ENCODE measurements around the gene SURF1. TPM values are rescaled to one million over a fixed set of nuclear protein-coding genes. Genes with fewer than 3 reads are reported as not detected.

The SURF1 gene
- total and polyA plus RNA-seq, 9 of the 15 experiments (the other 6 are each of a cell fraction or from before 2014, with no cell fraction given), result 16.1 to 31.3 (median 20.9) TPM

- WGBS (ENCODE audit: insufficient coverage, low coverage, missing lambda C conversion rate), result 60% methylated on average over 14 of the region's 14 CpGs
- FAIRE-seq, result no peak
- intact Hi-C loops (cut with micrococcal nuclease), result loop anchor here (10.0 kb wide), 1 partner anchor 48 kb away; the partner anchor contains the start of gene ABO
- in situ Hi-C loops (cut with MboI), result no loop called here
- DNase-seq (ENCODE audit: extremely low read depth in 1 of 4, low spot score in 3 of 4), result no peak
- Histone ChIP-seq H3K4me3 (no peak overlapping the region), H3K9me3 (replicated peaks; ENCODE audit: control insufficient read depth, insufficient read depth, low read depth, low read length) (peaks cover 3% of the 10 kb centered on the region), H3K9me1 (ENCODE audit: control insufficient read depth, insufficient read depth, low read length) (no peaks in the 10 kb centered on the region), H3K27ac (ENCODE audit: extremely low read depth, low read depth, low read length) (no peak overlapping the region), H2AFZ (ENCODE audit: low read depth, low read length) (no peak overlapping the region), H3K36me3 (ENCODE audit: control insufficient read depth, insufficient read depth, low read length) (no peaks in the 10 kb centered on the region), H3K4me1 (replicated peaks in 1 of 2; ENCODE audit: control insufficient read depth in 2 of 2, insufficient read depth in 2 of 2, low read length in 2 of 2) (peaks cover 0 to 9% of the 10 kb centered on the region in 2 experiments; a peak in 2 of 5 replicates), H3K9ac (ENCODE audit: insufficient read depth in 1 of 2, low read depth in 2 of 2, low read length in 2 of 2) (0 out of 4 replicates have a peak overlapping the region, but pooled peaks of 1 of the 2 experiments have one; percentile 14), H3K79me2 (ENCODE audit: control insufficient read depth, insufficient read depth, low read length) (no peaks in the 10 kb centered on the region), H4K20me1 (replicated peaks; ENCODE audit: control insufficient read depth, insufficient read depth, low read length) (no peaks in the 10 kb centered on the region), H3K4me2 (ENCODE audit: insufficient read depth, low read length) (no peak overlapping the region), H3K27me3 (ENCODE audit: control insufficient read depth in 2 of 2, insufficient read depth in 2 of 2, low read length in 2 of 2) (peaks cover 0 to 8% of the 10 kb centered on the region in 2 experiments; a peak in 1 of 5 replicates)
- ATAC-seq, result no peak
- no TSS peak for BruUV-seq (replicated peaks)
- POLR2A ChIA-PET, result interaction anchor here (0.7 to 0.9 kb wide), 2 partner anchors 8 to 12 kb away, joined by 3 to 4 read pairs; no protein-coding TSS in a partner anchor
- TF ChIP-seq ZBTB40 (IDR thresholded peaks at IDR 0.05) (no peak), ZBTB40 (CRISPR knock-in tag; IDR thresholded peaks at IDR 0.05) (no peak), DNMT1 (IDR thresholded peaks at IDR 0.05) (no peak), DPF2 (IDR thresholded peaks at IDR 0.05) (no peak), ZNF253 (CRISPR knock-in tag; conservative IDR thresholded peaks at IDR 0.05) (no peak), NFRKB (IDR thresholded peaks at IDR 0.05; ENCODE audit: low read depth) (no peak), RBM15 (IDR thresholded peaks at IDR 0.05; ENCODE audit: insufficient read depth, low read length) (no peak), MYNN (IDR thresholded peaks at IDR 0.05) (no peak), MYNN (CRISPR knock-in tag; IDR thresholded peaks at IDR 0.05) (no peak)
- TF ChIP-seq, protein P1, sequence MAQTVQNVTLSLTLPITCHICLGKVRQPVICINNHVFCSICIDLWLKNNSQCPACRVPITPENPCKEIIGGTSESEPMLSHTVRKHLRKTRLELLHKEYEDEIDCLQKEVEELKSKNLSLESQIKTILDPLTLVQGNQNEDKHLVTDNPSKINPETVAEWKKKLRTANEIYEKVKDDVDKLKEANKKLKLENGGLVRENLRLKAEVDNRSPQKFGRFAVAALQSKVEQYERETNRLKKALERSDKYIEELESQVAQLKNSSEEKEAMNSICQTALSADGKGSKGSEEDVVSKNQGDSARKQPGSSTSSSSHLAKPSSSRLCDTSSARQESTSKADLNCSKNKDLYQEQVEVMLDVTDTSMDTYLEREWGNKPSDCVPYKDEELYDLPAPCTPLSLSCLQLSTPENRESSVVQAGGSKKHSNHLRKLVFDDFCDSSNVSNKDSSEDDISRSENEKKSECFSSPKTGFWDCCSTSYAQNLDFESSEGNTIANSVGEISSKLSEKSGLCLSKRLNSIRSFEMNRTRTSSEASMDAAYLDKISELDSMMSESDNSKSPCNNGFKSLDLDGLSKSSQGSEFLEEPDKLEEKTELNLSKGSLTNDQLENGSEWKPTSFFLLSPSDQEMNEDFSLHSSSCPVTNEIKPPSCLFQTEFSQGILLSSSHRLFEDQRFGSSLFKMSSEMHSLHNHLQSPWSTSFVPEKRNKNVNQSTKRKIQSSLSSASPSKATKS (CRISPR knock-in tag; IDR thresholded peaks at IDR 0.05), result no peak
- TF ChIP-seq, protein P2, sequence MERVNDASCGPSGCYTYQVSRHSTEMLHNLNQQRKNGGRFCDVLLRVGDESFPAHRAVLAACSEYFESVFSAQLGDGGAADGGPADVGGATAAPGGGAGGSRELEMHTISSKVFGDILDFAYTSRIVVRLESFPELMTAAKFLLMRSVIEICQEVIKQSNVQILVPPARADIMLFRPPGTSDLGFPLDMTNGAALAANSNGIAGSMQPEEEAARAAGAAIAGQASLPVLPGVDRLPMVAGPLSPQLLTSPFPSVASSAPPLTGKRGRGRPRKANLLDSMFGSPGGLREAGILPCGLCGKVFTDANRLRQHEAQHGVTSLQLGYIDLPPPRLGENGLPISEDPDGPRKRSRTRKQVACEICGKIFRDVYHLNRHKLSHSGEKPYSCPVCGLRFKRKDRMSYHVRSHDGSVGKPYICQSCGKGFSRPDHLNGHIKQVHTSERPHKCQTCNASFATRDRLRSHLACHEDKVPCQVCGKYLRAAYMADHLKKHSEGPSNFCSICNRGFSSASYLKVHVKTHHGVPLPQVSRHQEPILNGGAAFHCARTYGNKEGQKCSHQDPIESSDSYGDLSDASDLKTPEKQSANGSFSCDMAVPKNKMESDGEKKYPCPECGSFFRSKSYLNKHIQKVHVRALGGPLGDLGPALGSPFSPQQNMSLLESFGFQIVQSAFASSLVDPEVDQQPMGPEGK (CRISPR knock-in tag; IDR thresholded peaks at IDR 0.05; ENCODE audit: borderline replicate concordance), result no peak
- CTCF ChIA-PET (ENCODE audit: low intra/inter-chr PET ratio), result no interaction called here
Measured at GRCh38 chr9:133322701-133323100, 33.6 kb downstream of the SURF1 start.
